GM19463 (cell line): ENCODE data around the gene TGFBR1.

Source experiments
- ATAC-seq: cut with Tn5 transposase; IDR thresholded peaks from one replicate; pipeline ENCODE4 v1.9.1; 2021; ENCODE audit warnings: mild to moderate bottlenecking, moderate library complexity; ENCODE audit not compliant: unreplicated experiment

TGFBR1 gene

DNA sequence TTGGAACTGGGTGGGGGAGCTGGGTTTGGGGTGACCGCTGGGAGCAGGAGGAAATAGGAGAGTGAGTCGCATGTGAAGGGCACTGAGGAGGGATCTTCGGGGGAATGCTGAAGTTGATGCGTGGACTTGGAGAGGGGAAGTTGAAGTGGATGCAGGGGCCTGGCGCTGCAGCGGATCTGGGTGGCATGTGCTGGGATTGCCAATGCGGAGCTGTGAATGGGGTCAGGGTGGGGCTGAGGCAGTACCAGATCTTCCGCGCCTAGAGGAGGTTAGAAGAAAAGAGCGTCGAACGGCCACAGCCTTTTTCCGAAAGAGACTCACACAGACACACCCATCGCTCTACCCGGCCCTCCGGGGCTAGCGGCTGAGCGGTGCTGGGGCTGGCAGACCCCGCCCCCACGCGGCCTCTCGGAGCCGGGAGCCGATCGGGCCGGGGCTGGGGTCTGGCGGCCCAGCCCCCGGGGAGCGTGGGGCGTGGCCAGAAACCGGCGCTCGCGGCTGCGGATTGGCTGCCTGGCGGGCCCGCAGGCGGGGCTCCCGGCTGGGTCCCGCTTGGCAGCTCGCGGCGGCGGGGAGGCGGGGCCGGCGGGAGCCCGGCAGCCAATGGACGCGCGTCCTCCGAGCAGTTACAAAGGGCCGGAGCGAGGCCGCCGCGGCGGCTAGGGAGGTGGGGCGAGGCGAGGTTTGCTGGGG is at the start of gene TGFBR1:
TSS of gene TGFBR1 (plus strand) at position 655 of the 693 bp plus-strand sequence. CDS start 93 bp downstream, outside the sequence.
- peak; percentile 86 for ATAC-seq

DNA sequence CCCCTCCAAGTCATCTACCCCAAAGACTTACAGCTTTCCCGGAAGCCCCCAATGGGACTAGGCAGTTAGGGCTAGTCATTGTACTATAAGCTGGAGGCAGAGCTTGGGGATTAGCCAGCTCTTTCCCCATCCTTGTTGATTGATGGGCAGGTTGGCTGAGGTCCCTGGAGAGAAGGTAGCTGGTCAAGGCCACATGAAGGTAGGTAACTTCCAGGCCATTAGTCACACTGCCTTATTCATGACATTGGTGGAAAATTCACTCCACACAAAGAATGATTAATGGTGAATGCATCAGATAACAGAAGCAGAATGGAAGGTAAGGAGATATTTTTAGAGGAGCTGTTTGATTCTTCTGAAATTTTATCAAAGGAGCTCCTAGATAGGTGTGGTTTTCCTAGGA is 49.5 kb upstream of the TGFBR1 start:
- no peak for ATAC-seq

DNA sequence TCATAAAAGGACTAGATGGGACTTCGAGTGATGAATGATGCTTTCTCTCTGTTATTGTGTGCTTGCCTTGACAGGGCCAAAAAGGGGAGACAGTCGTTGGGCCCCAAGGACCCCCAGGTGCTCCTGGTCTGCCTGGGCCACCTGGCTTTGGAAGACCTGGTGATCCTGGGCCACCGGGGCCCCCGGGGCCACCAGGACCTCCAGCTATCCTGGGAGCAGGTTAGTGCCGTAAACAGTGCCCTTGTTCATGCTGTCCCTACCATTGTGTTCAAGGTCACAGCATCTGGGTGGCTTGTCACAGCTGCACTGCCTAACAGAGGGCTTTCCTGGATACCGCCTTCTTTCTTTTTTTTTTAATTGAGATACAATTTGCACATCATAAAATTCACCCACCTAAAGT is 48.7 kb upstream of the TGFBR1 start:
- ATAC-seq: no peak

DNA sequence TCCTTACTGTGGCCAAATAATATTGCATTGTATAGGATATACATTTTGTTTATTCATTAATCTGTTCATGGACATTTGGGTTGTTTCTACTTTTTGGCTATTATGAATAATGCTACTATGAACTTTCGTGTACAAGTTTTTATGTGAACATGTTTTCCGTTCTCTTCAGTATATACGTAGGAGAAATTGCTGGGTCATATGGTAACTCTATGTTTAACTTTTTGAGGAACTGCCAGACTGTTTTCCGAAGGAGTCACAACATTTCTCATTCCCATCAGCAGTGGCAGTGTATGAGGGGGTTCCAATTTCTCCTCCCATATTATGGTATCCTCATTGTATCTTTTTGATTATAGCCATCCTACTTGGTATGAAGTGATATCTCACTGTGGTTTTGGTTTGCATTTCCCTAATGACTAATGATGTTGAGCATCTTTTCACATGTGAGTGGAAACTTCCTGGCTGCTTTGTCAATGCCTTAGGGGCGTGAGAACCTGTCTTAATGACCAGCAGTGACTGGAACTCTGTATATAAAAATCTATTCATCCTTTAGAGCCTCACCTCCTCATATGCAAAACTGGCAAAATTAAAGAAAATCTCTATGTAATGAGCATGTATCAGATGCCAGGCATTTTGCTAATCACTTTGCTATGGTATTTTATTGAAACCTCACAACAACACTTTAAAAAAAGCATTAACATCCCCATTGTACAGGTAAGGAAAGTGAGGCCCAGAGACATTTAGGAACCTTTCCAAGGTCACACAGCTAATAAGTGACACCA is 47.8 kb upstream of the TGFBR1 start:
- ATAC-seq: no peak

DNA sequence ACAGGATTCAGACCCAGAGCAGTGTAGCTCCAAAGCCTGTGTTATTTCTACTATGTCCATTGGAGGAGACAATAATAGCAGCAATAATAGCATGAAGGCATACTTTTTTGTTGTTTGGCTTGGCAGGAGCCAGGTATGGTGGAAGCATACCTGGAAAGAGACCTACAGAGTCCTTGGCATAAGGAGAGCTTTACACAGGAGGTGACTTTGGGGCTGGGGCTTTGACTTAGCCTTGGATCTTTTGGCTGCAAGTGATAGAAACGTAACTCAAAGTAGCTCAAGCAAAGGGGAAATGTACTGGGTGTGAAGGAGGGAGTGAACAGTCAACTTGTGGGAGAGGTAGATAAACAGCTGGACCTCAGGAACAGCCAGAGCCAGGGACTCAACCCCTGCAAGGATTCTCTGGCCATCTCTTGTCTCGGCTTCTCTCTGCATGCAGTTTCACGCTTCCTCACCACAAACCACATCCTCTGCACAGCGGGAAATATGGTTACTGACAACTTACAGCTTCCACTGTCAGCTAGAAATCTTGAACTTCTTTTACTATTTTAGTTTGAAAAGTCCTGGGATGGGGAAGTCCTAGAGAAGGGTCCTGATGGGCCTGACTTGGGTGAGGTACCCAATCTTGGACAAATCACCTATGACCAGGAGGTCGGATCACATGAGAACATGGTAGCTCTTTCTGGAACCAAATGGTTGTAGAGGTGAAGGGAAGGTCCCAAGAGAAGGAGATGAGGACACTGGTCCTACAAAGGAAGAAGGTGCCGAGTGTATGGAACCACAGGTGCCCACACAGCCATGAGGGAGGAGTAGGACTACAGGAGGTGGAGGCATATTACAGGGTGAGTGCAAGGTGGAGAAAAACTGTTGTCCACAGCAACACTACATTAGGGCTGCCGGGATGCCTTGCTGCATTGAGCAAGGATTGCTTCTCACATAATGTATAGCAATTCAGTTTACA is 47.0 kb upstream of the TGFBR1 start:
- ATAC-seq: peak; percentile 79

DNA sequence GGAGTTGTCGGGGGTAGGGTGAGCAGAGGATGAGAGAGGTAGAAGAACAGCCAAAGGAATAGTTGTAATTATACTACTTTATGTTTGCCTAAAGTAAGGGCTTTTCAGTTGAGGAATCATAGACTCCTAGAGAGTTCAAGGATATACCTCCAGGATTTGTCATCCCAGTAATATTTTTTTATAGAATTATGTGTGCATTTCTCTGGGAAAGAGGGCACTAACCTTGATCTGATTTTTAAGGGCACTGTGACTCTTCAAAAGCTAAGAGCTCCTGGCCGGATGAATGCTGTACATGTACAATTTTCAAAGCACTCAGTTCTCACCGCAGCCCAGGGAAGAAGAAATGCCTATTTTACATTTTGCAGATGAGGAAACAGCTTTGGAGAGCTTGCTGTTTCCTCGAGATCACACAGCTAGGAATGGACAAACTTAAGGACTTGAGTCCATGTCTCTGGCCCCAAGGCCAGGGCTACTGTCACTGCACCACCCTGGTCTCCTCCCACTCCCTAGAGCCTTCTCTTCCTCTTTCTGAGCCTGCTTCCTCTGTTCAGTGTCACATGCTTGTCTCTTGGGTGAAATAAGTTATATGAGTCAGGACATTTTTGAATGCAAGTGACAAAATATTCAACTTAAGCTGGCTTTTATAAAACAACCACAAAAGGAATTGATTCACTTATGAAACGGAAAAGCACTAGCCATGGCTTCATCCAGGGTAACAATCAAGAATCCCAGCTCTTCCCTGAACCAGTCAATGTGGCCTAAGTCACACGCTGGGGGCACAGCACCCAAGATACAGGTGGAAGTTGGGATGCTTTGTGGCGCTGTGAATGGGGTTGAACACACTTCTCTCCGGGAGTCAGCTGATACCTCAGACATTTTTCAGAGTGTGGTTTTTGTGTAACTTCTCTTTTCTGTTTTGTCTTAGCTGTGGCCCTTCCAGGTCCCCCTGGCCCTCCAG is 45.7 kb upstream of the TGFBR1 start:
- peak; percentile 60 for ATAC-seq

DNA sequence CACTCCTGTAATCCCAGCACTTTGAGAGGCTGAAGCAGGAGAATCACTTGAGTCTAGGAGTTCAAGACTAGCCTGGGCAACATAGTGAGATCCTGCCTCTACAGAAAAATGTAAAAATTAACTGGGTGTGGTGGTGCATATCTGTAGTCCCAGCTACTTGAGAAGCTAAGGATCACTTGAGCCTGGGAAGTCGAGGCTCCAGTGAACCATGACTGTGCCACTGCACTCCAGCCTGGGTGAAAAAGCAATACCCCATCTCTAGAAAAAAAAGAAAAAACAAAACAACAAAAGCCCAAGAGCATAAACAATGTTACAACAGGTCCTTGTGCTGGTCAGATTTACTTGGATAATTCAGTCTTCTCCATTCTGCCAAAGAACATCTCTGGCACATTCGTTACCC is 44.3 kb upstream of the TGFBR1 start:
- no peak for ATAC-seq

DNA sequence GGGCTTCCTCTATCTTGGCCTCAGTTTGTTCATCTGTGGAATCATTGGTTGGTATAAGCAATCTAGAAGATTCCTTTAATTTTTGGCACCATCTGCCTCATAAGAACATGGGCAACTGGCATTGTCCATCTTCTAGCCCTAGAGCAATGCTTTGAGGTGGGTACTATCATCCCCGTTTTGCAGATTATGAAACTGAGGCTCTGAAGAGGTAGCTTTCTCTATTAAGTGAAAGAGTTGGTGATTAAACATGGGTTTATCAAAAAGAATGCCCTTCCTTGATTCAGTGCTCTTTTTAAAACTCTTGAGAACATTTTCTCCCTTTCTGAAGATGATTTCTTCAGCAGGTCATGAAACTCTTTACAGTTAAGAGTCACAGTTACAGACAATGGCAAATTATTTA is 42.4 kb upstream of the TGFBR1 start:
- no peak for ATAC-seq

DNA sequence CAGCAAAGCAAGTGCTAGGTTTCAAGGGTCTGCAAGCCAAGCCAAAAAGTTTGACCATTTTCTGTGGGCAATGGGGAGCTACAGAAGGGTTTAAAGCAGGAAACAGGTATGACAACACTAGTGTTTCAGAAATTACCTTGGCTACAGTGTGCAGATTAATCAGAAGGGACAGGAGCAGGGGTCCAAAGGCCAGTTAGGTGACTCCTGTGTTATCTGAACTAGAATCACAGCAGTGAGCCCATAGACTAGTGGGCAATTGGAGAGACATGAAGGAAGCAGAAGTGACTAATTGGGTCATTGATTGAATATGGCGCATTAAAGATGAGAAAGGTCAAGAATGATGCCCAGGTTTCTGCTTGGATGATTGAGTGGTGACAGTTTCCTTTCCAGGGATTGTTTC is 41.4 kb upstream of the TGFBR1 start:
- no peak for ATAC-seq

DNA sequence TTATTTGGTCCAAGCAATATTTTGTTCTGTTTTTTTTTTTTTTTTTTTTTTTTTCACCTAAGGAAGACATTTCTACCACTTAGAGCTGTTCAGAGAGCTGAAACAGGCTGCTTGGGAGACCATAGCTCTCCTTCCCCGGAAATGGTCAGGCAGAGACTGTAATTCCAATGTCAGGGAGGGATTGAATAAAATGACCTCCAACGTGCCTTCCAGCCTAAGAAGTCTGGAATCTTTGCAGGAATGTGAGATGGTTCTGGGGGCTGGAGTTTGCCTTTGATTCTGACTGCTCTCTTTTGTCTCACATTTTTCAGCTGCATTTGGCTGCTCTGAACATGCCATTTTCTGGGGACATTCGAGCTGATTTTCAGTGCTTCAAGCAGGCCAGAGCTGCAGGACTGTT is 38.3 kb upstream of the TGFBR1 start:
- no peak for ATAC-seq

DNA sequence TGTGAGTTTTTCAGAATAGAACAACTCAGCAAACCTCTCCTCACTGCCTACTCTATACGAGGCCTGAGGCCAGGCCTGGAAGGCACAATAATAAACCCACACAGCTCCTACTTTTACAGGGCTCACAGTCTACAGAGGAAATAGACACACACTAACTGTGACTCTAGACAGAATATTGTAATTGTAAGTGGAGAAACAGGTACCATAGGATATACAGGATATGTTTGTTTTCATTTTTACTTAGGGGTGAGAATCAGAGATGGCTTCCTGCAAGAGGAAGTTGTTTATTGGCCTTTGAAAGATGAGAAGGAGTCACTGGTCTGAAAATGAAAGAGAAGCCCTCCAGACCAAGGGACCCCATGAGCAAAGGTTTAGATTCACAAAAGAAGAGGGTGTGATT is 35.8 kb upstream of the TGFBR1 start:
- ATAC-seq: no peak

DNA sequence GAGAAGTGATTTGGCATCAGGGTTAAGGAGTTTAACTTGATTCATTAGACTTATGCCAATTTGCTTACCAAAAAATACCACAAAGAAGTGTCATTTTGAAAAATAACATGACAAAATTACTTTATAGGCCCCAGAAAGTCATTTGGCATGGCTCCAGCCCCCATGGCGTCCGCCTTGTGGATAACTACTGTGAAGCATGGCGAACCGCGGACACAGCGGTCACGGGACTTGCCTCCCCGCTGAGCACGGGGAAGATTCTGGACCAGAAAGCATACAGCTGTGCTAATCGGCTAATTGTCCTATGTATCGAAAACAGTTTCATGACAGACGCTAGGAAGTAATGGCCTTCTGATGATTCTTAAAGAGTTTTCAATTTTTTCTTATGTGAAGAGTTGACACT is 35.4 kb upstream of the TGFBR1 start:
- no peak for ATAC-seq

DNA sequence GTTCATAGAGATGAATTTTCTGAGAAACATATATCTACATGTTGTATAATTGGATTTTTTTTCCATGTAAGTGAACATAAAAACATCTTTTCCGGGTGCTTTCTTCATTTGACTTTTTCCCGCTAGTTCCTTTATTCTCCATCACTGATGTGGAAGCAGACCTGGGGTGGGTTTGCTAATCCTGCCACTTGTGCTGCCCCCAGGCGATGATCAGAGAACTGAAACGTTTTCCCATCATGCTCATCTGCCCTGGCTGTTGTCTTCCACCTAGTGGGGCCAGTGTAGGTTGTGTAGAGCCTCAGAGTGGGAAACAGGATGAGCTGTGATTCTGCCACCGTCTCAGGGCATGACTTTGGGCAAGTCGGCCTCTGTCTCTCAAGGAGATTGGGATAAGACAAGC is 34.2 kb upstream of the TGFBR1 start:
- no peak for ATAC-seq

DNA sequence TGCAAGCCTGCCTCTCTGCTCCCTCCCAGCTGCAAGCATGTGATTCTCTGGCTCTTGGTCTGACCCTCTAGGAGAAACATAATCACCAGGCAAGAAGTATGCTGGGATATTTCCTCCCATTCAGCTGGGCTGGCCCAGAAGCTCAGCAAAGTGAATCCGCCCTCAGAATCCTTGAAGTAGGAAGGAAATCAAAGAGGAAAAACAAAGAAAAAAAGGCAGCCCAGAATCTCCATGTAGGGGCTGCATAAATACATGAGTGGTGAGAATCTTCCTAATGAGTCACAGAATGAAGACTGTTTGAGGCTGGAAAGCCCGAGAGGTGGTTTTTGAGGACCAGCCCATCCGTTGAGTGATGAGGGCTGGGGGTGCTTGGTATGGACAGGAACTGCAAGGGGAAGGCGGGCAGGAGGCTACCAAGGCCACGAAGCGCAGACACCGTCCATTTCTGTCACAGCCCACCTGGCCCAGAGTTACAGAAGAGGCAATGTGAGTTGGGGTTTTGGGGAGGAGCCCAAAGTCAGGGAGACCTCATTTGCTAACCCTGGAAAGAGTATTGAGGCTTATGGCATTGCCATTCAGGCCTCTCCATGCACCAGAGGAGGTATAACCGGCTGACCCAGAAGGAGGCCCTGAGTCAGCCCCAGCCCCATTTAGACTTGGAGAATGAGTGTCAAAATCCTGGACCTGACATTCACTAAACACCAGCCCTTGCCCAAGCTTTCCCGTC is 33.4 kb upstream of the TGFBR1 start:
- ATAC-seq: no peak

DNA sequence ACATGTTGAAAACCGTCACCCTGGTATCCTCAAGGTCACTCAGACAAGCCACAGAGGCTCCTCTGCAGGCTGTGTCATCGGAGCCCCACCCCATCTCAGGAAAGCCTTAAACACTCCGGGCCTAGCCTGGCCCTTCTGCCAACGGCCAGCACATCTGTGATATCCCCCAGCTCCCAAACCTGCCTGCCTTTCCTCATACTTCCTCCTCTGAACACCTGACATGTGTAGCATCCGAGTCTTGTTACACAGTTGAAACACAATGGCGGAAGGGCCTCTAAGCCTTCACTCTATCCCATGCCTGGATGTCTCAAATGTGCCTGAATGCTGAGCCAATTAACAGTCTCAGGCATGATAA is 32.9 kb upstream of the TGFBR1 start:
- ATAC-seq: no peak

DNA sequence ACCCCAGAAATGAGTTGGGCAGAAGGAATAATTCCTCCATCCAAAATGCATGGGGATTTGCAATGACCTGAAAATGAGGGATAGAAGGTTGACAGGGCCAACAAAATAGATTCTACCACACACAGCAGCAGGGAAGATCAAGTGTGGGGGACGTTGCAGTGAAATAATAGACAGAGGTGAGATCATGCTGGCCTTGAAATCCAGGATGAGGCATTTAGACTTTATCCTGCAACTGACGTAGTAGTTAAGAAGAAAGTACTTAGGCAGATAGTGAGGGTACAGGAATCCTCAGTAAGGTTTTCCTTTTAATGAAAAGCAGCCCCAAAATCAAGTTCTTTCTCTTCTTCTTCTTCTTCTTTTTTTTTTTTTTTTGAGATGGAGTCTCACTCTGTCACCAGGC is 31.6 kb upstream of the TGFBR1 start:
- ATAC-seq: no peak

DNA sequence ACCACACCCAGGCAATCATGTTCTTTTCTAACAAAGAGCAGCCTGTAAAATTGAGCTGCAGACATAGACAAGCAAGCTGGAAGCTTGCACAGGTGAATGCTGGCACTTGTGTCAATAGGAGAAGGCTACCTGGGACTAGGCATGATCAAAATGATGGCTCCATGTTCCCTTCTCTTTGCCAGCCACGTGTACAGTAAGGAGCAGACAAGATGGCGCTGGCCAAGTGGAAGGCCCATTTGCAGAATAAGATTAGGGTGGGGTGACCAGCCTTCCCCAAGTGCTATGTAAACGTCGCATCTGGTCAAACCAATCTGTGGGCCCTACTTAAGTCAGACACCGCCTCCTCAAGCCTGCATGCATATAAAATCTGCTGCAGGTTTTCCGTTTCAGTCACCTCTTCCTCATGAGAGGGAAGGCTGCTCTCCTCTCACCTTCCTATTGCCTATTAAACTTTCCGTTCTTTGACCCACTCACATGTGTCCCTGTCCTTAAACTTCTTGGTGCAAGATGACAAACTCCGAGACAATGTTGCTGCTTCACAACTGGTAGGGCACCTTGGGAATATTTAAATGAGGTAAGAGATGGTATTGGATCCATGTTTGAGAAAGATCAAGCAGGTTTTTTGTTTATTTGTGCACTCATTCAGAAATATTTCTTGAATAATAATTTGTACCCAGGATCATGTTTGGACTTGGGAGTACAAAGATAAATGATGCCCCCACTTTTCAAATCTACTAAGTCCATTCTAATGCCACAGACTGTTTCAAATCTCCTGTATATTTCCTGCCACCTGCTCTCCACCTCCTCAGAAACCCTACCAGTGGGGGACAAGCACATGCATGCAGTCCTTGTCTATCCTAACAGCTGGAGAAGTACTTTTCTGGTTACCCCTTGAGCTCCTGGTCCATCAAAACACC is 30.7 kb upstream of the TGFBR1 start:
- ATAC-seq: no peak

DNA sequence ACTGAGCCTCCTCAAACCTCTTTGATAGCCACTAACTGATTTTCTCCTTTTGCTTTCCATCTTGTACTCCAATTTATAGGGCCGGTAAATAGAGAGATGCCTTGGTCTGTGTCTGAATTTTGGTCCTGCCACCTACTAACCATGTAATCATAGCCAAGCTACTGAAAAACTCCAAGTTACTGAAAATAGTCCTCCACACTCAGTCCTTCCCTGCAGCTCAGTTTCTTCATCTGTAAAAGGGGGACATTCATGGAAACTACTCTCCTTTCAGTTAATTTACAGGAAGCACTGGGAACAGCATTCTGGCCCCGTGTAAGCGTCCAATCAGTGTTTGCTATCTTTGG is 30.0 kb upstream of the TGFBR1 start:
- ATAC-seq: no peak
